Smooth muscle cell (in vitro differentiated cells): ENCODE results near the gene CTPS2. TPM values are rescaled to one million over a fixed set of nuclear protein-coding genes. Genes with fewer than 3 reads are reported as not detected.

Experiments used
- DNase-seq: peaks from one replicate; lab custom pipeline; 2025; ENCODE audit not compliant: unreplicated experiment; lab: John Stamatoyannopoulos, UW
- H2AFZ ChIP-seq: fragments of 200-600 bp; sonication (generic); 2 replicates; pipeline ENCODE4 v1.6.0; 2016; ENCODE audit warnings: antibody characterized with exemption, low read depth, mild to moderate bottlenecking
- H3F3A ChIP-seq: fragments of 200-600 bp; sonication (generic); 2 replicates; pipeline ENCODE4 v1.6.0; 2017; ENCODE audit warnings: antibody characterized with exemption, low read depth
- H3K27ac ChIP-seq: fragments of 200-600 bp; sonication (generic); 2 replicates; pipeline ENCODE4 v1.5.1; 2016; ENCODE audit warnings: low read depth, mild to moderate bottlenecking
- H3K27me3 ChIP-seq: fragments of 200-600 bp; sonication (generic); 2 replicates; pipeline ENCODE4 v1.6.1; 2016; ENCODE audit warnings: low read depth, mild to moderate bottlenecking
- H3K36me3 ChIP-seq: fragments of 200-600 bp; sonication (generic); 2 replicates; pipeline ENCODE4 v1.5.1; 2016; ENCODE audit warnings: low read depth
- H3K4me1 ChIP-seq: fragments of 200-600 bp; sonication (generic); 2 replicates; pipeline ENCODE4 v1.5.1; 2016; ENCODE audit warnings: low read depth
- H3K4me2 ChIP-seq: fragments of 200-600 bp; sonication (generic); 2 replicates; pipeline ENCODE4 v1.6.0; 2016; ENCODE audit warnings: mild to moderate bottlenecking
- H3K4me3 ChIP-seq: fragments of 200-600 bp; sonication (generic); 2 replicates; pipeline ENCODE4 v1.5.1; 2016; ENCODE audit warnings: mild to moderate bottlenecking
- H3K79me2 ChIP-seq: fragments of 200-600 bp; sonication (generic); 2 replicates; pipeline ENCODE4 v1.6.0; 2016; ENCODE audit warnings: low read depth, mild to moderate bottlenecking
- H3K9ac ChIP-seq: fragments of 200-600 bp; sonication (generic); 2 replicates; pipeline ENCODE4 v1.6.0; 2016; ENCODE audit warnings: low read depth
- H3K9me3 ChIP-seq: fragments of 200-600 bp; sonication (generic); replicated peaks from 2 replicates; pipeline ENCODE4 v1.5.1; 2016; ENCODE audit warnings: low read depth
- H4K20me1 ChIP-seq: fragments of 200-600 bp; sonication (generic); 2 replicates; pipeline ENCODE4 v1.6.0; 2016; ENCODE audit warnings: low read depth
- CTCF ChIP-seq: fragments of 200-600 bp; sonication (generic); IDR thresholded peaks from 2 replicates; pipeline ENCODE4 v1.5.1; 2017; ENCODE audit warnings: borderline replicate concordance, mild to moderate bottlenecking, antibody characterized with exemption; ENCODE audit not compliant: insufficient read depth, poor library complexity, severe bottlenecking
- WGBS: methylation state at CpG from one replicate; pipeline ENCODE4 v1.1.7; 2016; ENCODE audit warnings: low lambda C conversion rate; 5-methylcytosine and 5-hydroxymethylcytosine counted together
- polyA plus RNA-seq: library from polyadenylated mRNA; unstranded; fragments of >200 nt; fragmentation: Nextera tagmentation; extraction: Ambion mirVana; gene quantifications from 2 replicates; pipeline ENCODE4 v1.2.1, GENCODE V29; 2016
- total RNA-seq: library from RNA; depleted of rRNA; stranded (reverse); fragments of >200 nt; gene quantifications from 2 replicates; pipeline ENCODE4 v1.2.3, GENCODE V29; 2014

The CTPS2 gene
- total and polyA plus RNA-seq, 2 experiments from 2014 or later: 19.4 to 37.1 TPM

GRCh38 chrX:16662402-16662801, 50.1 kb downstream of the CTPS2 start:
- TF ChIP-seq CTCF: no peak
- Histone ChIP-seq H3K27me3 (no peaks in the 10 kb centered on the region), H3K27ac (no peak overlapping the region)

GRCh38 chrX:16661495-16661894, 51.0 kb downstream of the CTPS2 start:
- Histone ChIP-seq H3F3A (no peaks in the 10 kb centered on the region), H3K4me2 (no peak overlapping the region), H3K4me1 (no peaks in the 10 kb centered on the region), H3K9ac (no peak overlapping the region), H3K27me3 (no peaks in the 10 kb centered on the region), H4K20me1 (no peaks in the 10 kb centered on the region), H3K4me3 (no peak overlapping the region), H2AFZ (no peak overlapping the region), H3K79me2 (no peaks in the 10 kb centered on the region), H3K36me3 (peaks cover 4% of the 10 kb centered on the region), H3K27ac (no peak overlapping the region), H3K9me3 (no peaks in the 10 kb centered on the region)
- no peak for TF ChIP-seq CTCF
- DNase-seq: no peak
- 97% methylated on average over 2 of the region's 2 CpGs for WGBS

More at GRCh38 chrX:16662402-16662801, 50.1 kb downstream of the CTPS2 start:
- WGBS: 86% methylated on average over 2 of the region's 2 CpGs
- no peak for DNase-seq
- Histone ChIP-seq H3K36me3 (peaks cover 4% of the 10 kb centered on the region), H3K79me2 (no peaks in the 10 kb centered on the region), H3F3A (no peaks in the 10 kb centered on the region), H3K9me3 (no peaks in the 10 kb centered on the region), H3K4me1 (no peaks in the 10 kb centered on the region), H3K4me3 (no peak overlapping the region), H3K9ac (no peak overlapping the region), H2AFZ (no peak overlapping the region), H4K20me1 (no peaks in the 10 kb centered on the region), H3K4me2 (no peak overlapping the region)

GRCh38 chrX:16659321-16659720, 53.1 kb downstream of the CTPS2 start:
- Histone ChIP-seq H3K79me2 (no peaks in the 10 kb centered on the region), H3K36me3 (no peaks in the 10 kb centered on the region), H3K4me1 (no peaks in the 10 kb centered on the region), H3K9ac (no peak overlapping the region), H3K9me3 (no peaks in the 10 kb centered on the region), H3K27me3 (no peaks in the 10 kb centered on the region), H4K20me1 (no peaks in the 10 kb centered on the region), H2AFZ (no peak overlapping the region), H3K27ac (no peak overlapping the region), H3F3A (no peaks in the 10 kb centered on the region), H3K4me2 (no peak overlapping the region), H3K4me3 (no peak overlapping the region)
- no peak for TF ChIP-seq CTCF
- DNase-seq: no peak
- 97% methylated on average over 1 of the region's 1 CpG for WGBS

- Histone ChIP-seq H3K27me3 (no peaks in the 10 kb centered on the region), H3K9ac (no peak overlapping the region), H3K36me3 (no peaks in the 10 kb centered on the region), H2AFZ (no peak overlapping the region), H4K20me1 (no peaks in the 10 kb centered on the region), H3K79me2 (no peaks in the 10 kb centered on the region), H3K4me1 (no peaks in the 10 kb centered on the region), H3K9me3 (no peaks in the 10 kb centered on the region), H3F3A (no peaks in the 10 kb centered on the region), H3K4me2 (no peak overlapping the region), H3K4me3 (no peak overlapping the region), H3K27ac (no peak overlapping the region)
- WGBS: 81% methylated on average over 2 of the region's 2 CpGs
- no peak for DNase-seq
- TF ChIP-seq CTCF: no peak
Observed at GRCh38 chrX:16658284-16658683, 54.2 kb downstream of the CTPS2 start.
